GM19455 (cell line): ENCODE data around the gene PGS1.

Source experiments
- ATAC-seq: cut with Tn5 transposase; IDR thresholded peaks from one replicate; pipeline ENCODE4 v1.9.1; 2021; ENCODE audit not compliant: unreplicated experiment

The PGS1 gene

GRCh38 chr17:78346605-78347250 is 31.7 kb upstream of the PGS1 start:
- ATAC-seq = no peak

- ATAC-seq = no peak
These were observed 31.0 kb upstream of the PGS1 start for GRCh38 chr17:78347453-78347852.

- no peak for ATAC-seq
These were observed 30.2 kb upstream of the PGS1 start for GRCh38 chr17:78348055-78348770.

- ATAC-seq = no peak
These were observed 28.4 kb upstream of the PGS1 start for GRCh38 chr17:78349891-78350642.

- ATAC-seq = no peak
These were observed 26.9 kb upstream of the PGS1 start for GRCh38 chr17:78351449-78352006.

GRCh38 chr17:78353834-78354233 is 24.6 kb upstream of the PGS1 start:
- no peak for ATAC-seq

- no peak for ATAC-seq
These were observed 23.3 kb upstream of the PGS1 start for GRCh38 chr17:78355045-78355641.

GRCh38 chr17:78355701-78356100 is 22.7 kb upstream of the PGS1 start:
- ATAC-seq = no peak

- ATAC-seq = peak; percentile 54
These were observed 22.2 kb upstream of the PGS1 start for GRCh38 chr17:78356101-78356713.

- ATAC-seq = no peak
These were observed 21.3 kb upstream of the PGS1 start for GRCh38 chr17:78357177-78357586.

GRCh38 chr17:78357672-78358537 is 20.5 kb upstream of the PGS1 start:
- no peak for ATAC-seq

- no peak for ATAC-seq
These were observed 19.7 kb upstream of the PGS1 start for GRCh38 chr17:78358538-78359320.

GRCh38 chr17:78359321-78359996 is 19.0 kb upstream of the PGS1 start:
- ATAC-seq = no peak

GRCh38 chr17:78359997-78360370 is 18.5 kb upstream of the PGS1 start, which contains the start of gene SOCS3:
Gene SOCS3, minus strand, starts transcription at chr17:78360077. Its CDS starts 982 bp downstream, at chr17:78359095.
- no peak for ATAC-seq

- ATAC-seq = no peak
These were observed 17.9 kb upstream of the PGS1 start for GRCh38 chr17:78360371-78361224.

GRCh38 chr17:78361225-78361701 is 17.2 kb upstream of the PGS1 start:
- ATAC-seq = no peak

GRCh38 chr17:78362232-78362631 is 16.2 kb upstream of the PGS1 start:
- no peak for ATAC-seq
